Ascending aorta (tissue), 2 donors: ENCODE results near the gene OSBPL6. TPM values are rescaled to one million over a fixed set of nuclear protein-coding genes. Genes with fewer than 3 reads are reported as not detected.
"Not testable (repeated sequence)": the region's sequence is repeated elsewhere in the genome, so short reads cannot be mapped to it uniquely, and the experiment has no call there.

Experiments used
- DNase-seq, 2 donors: peaks; one replicate each; pipeline ENCODE4 v3.0.0-alpha.2; 2019; ENCODE audit warnings: low spot score in 2 of 2
- H3K27ac ChIP-seq, 2 donors: fragments of 200-600 bp; sonication (generic); one replicate each; pipeline ENCODE4 v1.5.1; 2016 to 2017; ENCODE audit warnings: mild to moderate bottlenecking in 1 of 2
- H3K27me3 ChIP-seq: fragments of 200-600 bp; sonication (generic); one replicate; pipeline ENCODE4 v1.5.1; 2017
- H3K36me3 ChIP-seq, 2 donors: fragments of 200-600 bp; sonication (generic); one replicate each; pipeline ENCODE4 v1.5.1; 2016
- H3K4me1 ChIP-seq, 2 donors: fragments of 200-600 bp; sonication (generic); one replicate each; pipeline ENCODE4 v1.5.1; 2016 to 2017; ENCODE audit warnings: mild to moderate bottlenecking in 1 of 2
- H3K4me3 ChIP-seq, 2 donors: fragments of 200-600 bp; sonication (generic); one replicate each; pipeline ENCODE4 v1.5.1; 2016 to 2017; ENCODE audit warnings: mild to moderate bottlenecking in 1 of 2
- H3K9me3 ChIP-seq, 2 donors: fragments of 200-600 bp; sonication (generic); one replicate each; pipeline ENCODE4 v1.5.1; 2016
- CTCF ChIP-seq, 3 experiments: fragments of 200-600 bp in 2 of 3; fragments of 450-650 bp in 1 of 3; sonication (generic) in 2 of 3; IDR thresholded peaks; one replicate each; pipeline ENCODE4 v1.5.1; 2016 to 2019; ENCODE audit warnings: antibody characterized with exemption in 3 of 3, mild to moderate bottlenecking in 1 of 3, moderate library complexity in 1 of 3
- intact Hi-C: fragments of 100-400 bp; cut with DNase I; formaldehyde crosslinking; loops from one replicate; pipeline ENCODE4 v1.15.1; 2023
- total RNA-seq: library from RNA; depleted of rRNA; stranded (reverse); fragments of >200 nt; gene quantifications from one replicate; pipeline ENCODE4 v1.1.0, GENCODE V29; 2016

The OSBPL6 gene
- total RNA-seq = 1.4 TPM

DNA sequence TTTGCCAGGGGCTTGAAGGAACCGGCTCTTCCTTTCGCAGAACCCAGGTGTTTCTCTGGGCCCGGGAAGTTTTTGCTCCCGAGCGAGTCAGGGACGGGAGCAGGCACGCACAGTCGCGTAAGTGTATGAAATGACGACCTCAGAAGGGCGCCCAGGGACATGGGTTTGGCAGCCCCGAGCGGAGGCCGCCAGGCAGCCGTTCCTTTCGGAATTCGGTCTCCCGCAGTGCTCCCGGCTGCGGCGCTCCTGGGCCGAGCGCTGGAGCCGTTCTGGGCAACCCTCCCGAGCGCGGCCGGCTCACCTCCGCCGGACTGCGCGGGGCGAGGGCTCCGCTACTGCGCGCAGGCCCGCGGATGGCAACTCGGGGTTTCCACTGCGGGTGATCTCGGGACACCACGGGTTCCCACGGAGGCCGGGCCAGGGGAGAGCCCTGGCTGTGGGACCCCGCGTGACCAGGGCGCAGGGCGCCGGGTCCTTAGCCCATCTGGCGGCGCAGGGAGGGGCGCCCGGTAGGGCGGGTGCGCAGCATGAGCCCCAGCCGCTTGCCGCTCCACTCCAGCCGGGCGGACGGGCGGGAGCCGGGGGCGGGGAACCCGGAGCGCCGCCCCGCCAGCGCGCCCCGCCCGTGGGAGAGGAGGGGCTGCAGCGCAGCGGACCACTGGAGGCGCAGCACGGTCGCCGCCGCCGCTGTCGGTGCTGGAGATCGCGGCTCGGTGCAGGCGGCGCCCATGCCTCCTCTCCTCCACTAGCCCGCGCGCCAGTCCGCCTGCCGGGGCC lies at the start of gene OSBPL6:
OSBPL6 (plus strand) TSS at position 690 of the 777 bp plus-strand sequence. CDS start 111,673 bp downstream, outside the sequence.
- H3K4me1 ChIP-seq = peaks cover 0 to 7% of the 10 kb centered on the region in 2 donors
- DNase-seq = peak; percentile 15 to 90
- peak within 1 kb of the TSS; percentile 88 to 90 for H3K27ac ChIP-seq
- no peaks in the 10 kb centered on the region for H3K36me3 ChIP-seq
- H3K9me3 ChIP-seq = no peaks in the 10 kb centered on the region
- H3K4me3 ChIP-seq = peak within 1 kb of the TSS; percentile 84 to 96
- peak in 1 of 3 experiments; percentile 31 for TF ChIP-seq CTCF (IDR thresholded peaks at IDR 0.05)
- intact Hi-C loops = loop anchor here (2.0 to 5.0 kb wide), 7 partner anchors 49 to 288 kb away; partner anchors contain the start of genes PLEKHA3 and RBM45
- H3K27me3 ChIP-seq = no peaks in the 10 kb centered on the region

- Histone ChIP-seq H3K4me1 (no peaks in the 10 kb centered on the region), H3K9me3 (no peaks in the 10 kb centered on the region), H3K27me3 (no peaks in the 10 kb centered on the region), H3K4me3 (no peak overlapping the region), H3K36me3 (no peaks in the 10 kb centered on the region), H3K27ac (no peak overlapping the region)
- intact Hi-C loops = no loop called here
- DNase-seq = no peak
- TF ChIP-seq CTCF (IDR thresholded peaks at IDR 0.05) = no peak
Measured at GRCh38 chr2:178152033-178152432, 42.3 kb upstream of the OSBPL6 start.

DNA sequence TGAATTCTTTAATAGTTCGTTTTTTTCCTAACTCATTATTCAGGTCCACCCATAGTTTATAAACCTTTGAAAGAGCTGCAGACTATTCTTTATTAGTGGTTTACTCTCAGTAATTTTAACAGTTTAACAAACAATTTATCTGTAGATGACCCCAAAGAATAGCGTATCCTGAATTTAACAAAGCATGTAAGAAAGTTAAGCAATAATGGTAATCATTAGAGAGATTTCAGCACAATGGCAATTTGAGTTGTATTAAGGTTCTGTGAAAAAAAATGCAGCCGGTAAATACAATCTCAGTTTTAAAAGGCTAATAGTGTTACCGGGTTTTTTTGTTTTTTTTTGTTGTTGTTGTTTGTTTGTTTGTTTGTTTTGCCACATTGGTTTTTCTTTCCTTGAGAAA lies 41.8 kb upstream of the OSBPL6 start:
- no peaks in the 10 kb centered on the region for H3K9me3 ChIP-seq
- H3K27ac ChIP-seq = no peak overlapping the region
- no peak for TF ChIP-seq CTCF (IDR thresholded peaks at IDR 0.05)
- intact Hi-C loops = no loop called here
- no peaks in the 10 kb centered on the region for H3K27me3 ChIP-seq
- H3K36me3 ChIP-seq = no peaks in the 10 kb centered on the region
- H3K4me1 ChIP-seq = no peaks in the 10 kb centered on the region
- DNase-seq = no peak
- no peak overlapping the region for H3K4me3 ChIP-seq

DNA sequence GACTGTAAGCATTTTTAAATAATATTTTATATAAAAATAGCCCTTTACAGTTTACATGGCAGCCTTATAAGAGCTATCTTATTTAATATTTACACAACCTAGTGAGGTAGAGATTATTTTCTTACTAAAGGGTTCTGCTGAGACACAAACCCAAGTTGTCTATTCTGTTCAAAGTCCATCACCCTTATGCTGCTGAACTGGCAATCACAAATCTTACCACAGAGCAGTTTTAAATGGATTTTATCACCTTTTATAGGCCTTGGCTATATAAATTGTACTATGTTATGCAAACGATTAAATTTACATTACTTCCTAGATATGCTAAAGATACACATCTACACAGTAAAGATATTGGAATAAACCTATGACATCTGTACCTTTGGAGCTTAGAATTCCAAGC lies 41.3 kb upstream of the OSBPL6 start:
- no peak for DNase-seq
- Histone ChIP-seq H3K4me3 (no peak overlapping the region), H3K36me3 (no peaks in the 10 kb centered on the region), H3K9me3 (no peaks in the 10 kb centered on the region), H3K27ac (no peak overlapping the region), H3K27me3 (no peaks in the 10 kb centered on the region), H3K4me1 (no peaks in the 10 kb centered on the region)
- no peak for TF ChIP-seq CTCF (IDR thresholded peaks at IDR 0.05)
- intact Hi-C loops = no loop called here

DNA sequence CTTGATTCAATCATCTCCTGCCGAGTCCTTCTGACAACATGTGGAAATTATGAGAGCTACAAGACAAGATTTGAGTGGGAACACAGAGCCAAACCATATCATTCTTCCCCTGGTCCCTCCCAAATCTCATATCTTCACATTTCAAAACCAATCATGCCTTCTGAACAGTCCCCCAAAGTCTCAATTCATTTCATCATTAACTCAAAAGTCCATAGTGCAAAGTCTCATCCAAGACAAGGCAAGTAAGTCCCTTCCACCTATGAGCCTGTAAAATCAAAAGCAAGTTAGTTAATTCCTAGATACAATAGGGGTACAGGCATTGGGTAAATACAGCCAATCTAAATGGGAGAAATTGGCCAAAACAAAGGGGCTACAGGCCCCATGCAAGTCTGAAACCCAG lies 40.4 kb upstream of the OSBPL6 start:
- intact Hi-C loops, H3K27me3 ChIP-seq, DNase-seq, H3K9me3 ChIP-seq, H3K4me3 ChIP-seq, H3K36me3 ChIP-seq, H3K27ac ChIP-seq, H3K4me1 ChIP-seq: not testable (repeated sequence)

DNA sequence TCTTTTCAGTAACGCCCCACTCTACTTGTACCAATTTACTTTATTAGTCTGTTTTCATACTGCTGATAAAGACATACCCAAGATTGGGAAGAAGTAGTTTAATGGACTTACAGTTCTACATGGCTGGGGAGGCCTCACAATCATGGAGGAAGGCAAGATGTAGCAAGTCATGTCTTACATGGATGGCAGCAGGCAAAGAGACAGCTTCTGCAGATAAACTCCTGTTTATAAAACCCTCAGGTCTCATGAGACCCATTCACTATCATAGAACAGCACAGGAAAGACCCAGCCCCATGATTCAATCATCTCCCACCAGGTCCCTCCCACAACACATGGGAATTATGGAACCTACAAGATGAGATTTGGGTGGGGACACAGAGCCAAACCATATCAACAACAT lies 38.8 kb upstream of the OSBPL6 start:
- no peaks in the 10 kb centered on the region for H3K9me3 ChIP-seq
- H3K4me1 ChIP-seq = no peaks in the 10 kb centered on the region
- no peak for DNase-seq
- intact Hi-C loops = no loop called here
- no peaks in the 10 kb centered on the region for H3K27me3 ChIP-seq
- no peaks in the 10 kb centered on the region for H3K36me3 ChIP-seq
- H3K27ac ChIP-seq = no peak overlapping the region
- no peak overlapping the region for H3K4me3 ChIP-seq
- TF ChIP-seq CTCF (IDR thresholded peaks at IDR 0.05) = no peak
